Testis (tissue), 2 donors: ENCODE measurements around the gene PTPN3.

ENCODE experiments used
- CTCF ChIP-seq, 3 experiments: fragments of 450-650 bp in 2 of 3; fragments of 200-600 bp in 1 of 3; sonication (generic) in 1 of 3; IDR thresholded peaks; one replicate each; pipeline ENCODE4 v1.5.1; 2016 to 2019; ENCODE audit warnings: antibody characterized with exemption in 3 of 3, mild to moderate bottlenecking in 2 of 3, moderate library complexity in 1 of 3
- POLR2A ChIP-seq: fragments of 450-650 bp; IDR thresholded peaks from one replicate; pipeline ENCODE4 v1.6.1; 2017; ENCODE audit warnings: antibody characterized with exemption, mild to moderate bottlenecking, moderate library complexity

GRCh38 chr9:109401990-109402318 lies 96.2 kb downstream of the PTPN3 start:
- TF ChIP-seq POLR2A (no peak), CTCF (IDR thresholded peaks at IDR 0.05) (no peak)
